Peyer's patch (tissue), 4 donors: Measurements from ENCODE around the gene SNX24.

Source experiments
- POLR2A ChIP-seq, 2 donors: fragments of 450-650 bp; IDR thresholded peaks; one replicate each; pipeline ENCODE4 v1.5.1; 2017; ENCODE audit warnings: antibody characterized with exemption in 2 of 2, mild to moderate bottlenecking in 2 of 2, moderate library complexity in 2 of 2
- TF ChIP-seq, protein P1 (sequence below), 6 experiments: fragments of 450-650 bp in 4 of 6; fragments of 200-600 bp in 2 of 6; sonication (generic) in 1 of 6; IDR thresholded peaks; one replicate each; pipeline ENCODE4 v1.5.1; 2017 to 2019; ENCODE audit warnings: antibody characterized with exemption in 6 of 6, mild to moderate bottlenecking in 3 of 6, moderate library complexity in 1 of 6

DNA sequence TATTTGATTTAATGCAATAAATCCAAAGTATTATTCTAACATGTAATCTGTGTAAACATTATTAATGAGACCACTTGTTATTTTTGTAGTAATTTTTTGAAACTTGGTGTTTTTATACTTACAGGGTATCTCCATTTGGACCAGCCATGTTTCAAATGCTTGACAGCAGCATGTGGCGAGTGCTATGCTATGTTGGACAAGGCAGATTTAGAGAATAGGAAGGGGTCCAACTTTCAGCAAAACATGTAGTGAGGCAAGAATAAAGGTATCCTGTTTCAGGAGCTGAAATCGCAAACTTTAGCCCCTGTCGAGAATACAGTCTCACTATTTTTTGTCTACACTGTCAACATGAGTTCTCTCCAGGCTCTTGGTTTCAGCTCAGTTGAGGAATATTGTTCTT is 33.7 kb downstream of the SNX24 start:
- TF ChIP-seq, protein P1, sequence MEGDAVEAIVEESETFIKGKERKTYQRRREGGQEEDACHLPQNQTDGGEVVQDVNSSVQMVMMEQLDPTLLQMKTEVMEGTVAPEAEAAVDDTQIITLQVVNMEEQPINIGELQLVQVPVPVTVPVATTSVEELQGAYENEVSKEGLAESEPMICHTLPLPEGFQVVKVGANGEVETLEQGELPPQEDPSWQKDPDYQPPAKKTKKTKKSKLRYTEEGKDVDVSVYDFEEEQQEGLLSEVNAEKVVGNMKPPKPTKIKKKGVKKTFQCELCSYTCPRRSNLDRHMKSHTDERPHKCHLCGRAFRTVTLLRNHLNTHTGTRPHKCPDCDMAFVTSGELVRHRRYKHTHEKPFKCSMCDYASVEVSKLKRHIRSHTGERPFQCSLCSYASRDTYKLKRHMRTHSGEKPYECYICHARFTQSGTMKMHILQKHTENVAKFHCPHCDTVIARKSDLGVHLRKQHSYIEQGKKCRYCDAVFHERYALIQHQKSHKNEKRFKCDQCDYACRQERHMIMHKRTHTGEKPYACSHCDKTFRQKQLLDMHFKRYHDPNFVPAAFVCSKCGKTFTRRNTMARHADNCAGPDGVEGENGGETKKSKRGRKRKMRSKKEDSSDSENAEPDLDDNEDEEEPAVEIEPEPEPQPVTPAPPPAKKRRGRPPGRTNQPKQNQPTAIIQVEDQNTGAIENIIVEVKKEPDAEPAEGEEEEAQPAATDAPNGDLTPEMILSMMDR (IDR thresholded peaks at IDR 0.05), result no peak
- TF ChIP-seq POLR2A (IDR thresholded peaks at IDR 0.05), result no peak
